ENCODE data around the gene ANTXR1.

ANTXR1 gene

GRCh38 chr2:69123182-69123581 lies 110.2 kb downstream of the ANTXR1 start:
- no peak for TF ChIP-seq CTCF (IDR thresholded peaks at IDR 0.05; ENCODE audit: low read depth, low read length, missing control alignments)
- no peak for DNase-seq (ENCODE audit: low read depth)
- in situ Hi-C loops (cut with HindIII; ENCODE audit: low sequenced_read_pairs): loop anchor here (25.0 kb wide), 1 partner anchor 111 kb away; the partner anchor contains the start of gene ANTXR1
- H3K4me3 ChIP-seq (ENCODE audit: low read depth, low read length): no peak overlapping the region

GRCh38 chr2:69124343-69124742 lies 111.4 kb downstream of the ANTXR1 start:
- in situ Hi-C loops (cut with HindIII; ENCODE audit: low sequenced_read_pairs): loop anchor here (25.0 kb wide), 1 partner anchor 112 kb away; the partner anchor contains the start of gene ANTXR1

GRCh38 chr2:69125816-69126215 lies 112.8 kb downstream of the ANTXR1 start:
- DNase-seq (ENCODE audit: low read depth): no peak
- H3K4me3 ChIP-seq (ENCODE audit: low read depth, low read length): no peak overlapping the region
- in situ Hi-C loops (cut with HindIII; ENCODE audit: low sequenced_read_pairs): no loop called here
- TF ChIP-seq CTCF (IDR thresholded peaks at IDR 0.05; ENCODE audit: low read depth, low read length, missing control alignments): no peak

More at GRCh38 chr2:69124343-69124742, 111.4 kb downstream of the ANTXR1 start:
- DNase-seq (ENCODE audit: low read depth): no peak
- no peak overlapping the region for H3K4me3 ChIP-seq (ENCODE audit: low read depth, low read length)
- no peak for TF ChIP-seq CTCF (IDR thresholded peaks at IDR 0.05; ENCODE audit: low read depth, low read length, missing control alignments)

GRCh38 chr2:69126341-69126740 lies 113.4 kb downstream of the ANTXR1 start:
- in situ Hi-C loops (cut with HindIII; ENCODE audit: low sequenced_read_pairs): no loop called here
- no peak for DNase-seq (ENCODE audit: low read depth)
- no peak for TF ChIP-seq CTCF (IDR thresholded peaks at IDR 0.05; ENCODE audit: low read depth, low read length, missing control alignments)

DNA sequence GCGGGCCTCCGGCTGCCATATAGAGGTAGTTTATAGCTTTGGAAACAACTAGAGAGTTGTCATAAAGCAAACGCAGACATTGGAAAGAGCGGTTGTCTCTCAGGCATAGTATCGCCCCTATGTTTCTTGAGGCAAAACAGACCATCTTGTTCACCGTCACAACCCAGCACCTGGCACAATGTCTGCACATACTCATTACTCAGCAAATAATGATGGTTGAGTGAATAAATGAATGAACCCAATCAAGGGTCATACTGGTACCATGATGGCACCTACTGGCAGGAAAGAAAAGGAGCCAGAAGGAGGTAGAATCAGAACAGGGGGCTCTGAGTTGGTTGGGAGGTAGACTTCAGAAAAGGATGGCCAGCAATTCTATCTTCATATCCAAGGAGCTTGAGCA lies 118.5 kb downstream of the ANTXR1 start:
- H3K4me3 ChIP-seq (ENCODE audit: low read depth, low read length): no peak overlapping the region
- no peak for DNase-seq (ENCODE audit: low read depth)
- in situ Hi-C loops (cut with HindIII; ENCODE audit: low sequenced_read_pairs): no loop called here
- no peak for TF ChIP-seq CTCF (IDR thresholded peaks at IDR 0.05; ENCODE audit: low read depth, low read length, missing control alignments)

More at GRCh38 chr2:69126341-69126740, 113.4 kb downstream of the ANTXR1 start:
- no peak overlapping the region for H3K4me3 ChIP-seq (ENCODE audit: low read depth, low read length)

GRCh38 chr2:69131983-69132675 lies 119.2 kb downstream of the ANTXR1 start:
- DNase-seq (ENCODE audit: low read depth): no peak
- in situ Hi-C loops (cut with HindIII; ENCODE audit: low sequenced_read_pairs): no loop called here
- H3K4me3 ChIP-seq (ENCODE audit: low read depth, low read length): no peak overlapping the region
- no peak for TF ChIP-seq CTCF (IDR thresholded peaks at IDR 0.05; ENCODE audit: low read depth, low read length, missing control alignments)
